ENCODE data around the gene BARHL1. TPM values are rescaled to one million over a fixed set of nuclear protein-coding genes. Genes with fewer than 3 reads are reported as not detected.

BARHL1 gene
- polyA plus RNA-seq, 1 experiment: not detected

DNA sequence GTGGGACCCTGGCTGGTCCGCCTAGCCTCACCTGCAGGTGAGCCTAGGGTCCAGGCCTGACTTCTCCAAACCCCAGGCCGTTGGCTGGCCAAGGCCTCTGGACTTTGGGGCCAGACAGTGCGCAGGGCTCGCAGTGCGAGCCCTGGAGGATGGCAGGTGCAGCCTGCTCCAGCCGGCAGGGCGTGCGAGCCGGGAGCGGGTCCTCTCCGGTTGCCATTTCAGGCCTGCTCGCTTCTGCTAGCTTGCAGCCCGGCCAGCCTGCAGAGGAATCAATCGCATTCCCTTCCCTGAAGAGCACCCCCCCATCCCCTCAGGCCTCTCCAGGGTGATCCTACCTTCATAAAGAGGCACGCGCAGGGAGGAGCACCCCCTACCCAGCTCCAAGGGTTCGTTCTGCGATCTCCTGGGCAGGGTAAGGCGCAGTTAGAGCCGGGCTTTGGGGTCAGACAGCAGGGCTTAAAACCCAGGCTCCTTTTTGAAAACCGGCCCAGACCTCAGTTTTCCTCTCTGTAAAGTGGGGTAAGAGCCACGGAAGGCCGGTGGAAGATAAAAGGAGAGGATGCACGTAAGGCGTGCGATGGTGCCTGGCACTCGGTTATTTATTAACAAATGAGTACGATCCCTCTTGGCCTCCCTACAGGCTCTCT lies 6.2 kb downstream of the BARHL1 start:
- H3K9me3 ChIP-seq (ENCODE audit: control insufficient read depth, insufficient read depth, low read length): no peaks in the 10 kb centered on the region; the same call in 1 of the 2 replicates
- DNase-seq (ENCODE audit: low read depth, low spot score): no peak
- no peak overlapping the region for H3K4me3 ChIP-seq (ENCODE audit: low read depth, low read length)
- H3K27me3 ChIP-seq (ENCODE audit: control insufficient read depth, insufficient read depth, low read length): peaks cover 80% of the 10 kb centered on the region
- no peak for TF ChIP-seq CTCF (IDR thresholded peaks at IDR 0.05; ENCODE audit: low read depth, low read length)
- ChIA-PET POLR2A (no interaction called here), CTCF (no interaction called here)
- no peak overlapping the region for H3K27ac ChIP-seq (ENCODE audit: low read depth, low read length)

DNA sequence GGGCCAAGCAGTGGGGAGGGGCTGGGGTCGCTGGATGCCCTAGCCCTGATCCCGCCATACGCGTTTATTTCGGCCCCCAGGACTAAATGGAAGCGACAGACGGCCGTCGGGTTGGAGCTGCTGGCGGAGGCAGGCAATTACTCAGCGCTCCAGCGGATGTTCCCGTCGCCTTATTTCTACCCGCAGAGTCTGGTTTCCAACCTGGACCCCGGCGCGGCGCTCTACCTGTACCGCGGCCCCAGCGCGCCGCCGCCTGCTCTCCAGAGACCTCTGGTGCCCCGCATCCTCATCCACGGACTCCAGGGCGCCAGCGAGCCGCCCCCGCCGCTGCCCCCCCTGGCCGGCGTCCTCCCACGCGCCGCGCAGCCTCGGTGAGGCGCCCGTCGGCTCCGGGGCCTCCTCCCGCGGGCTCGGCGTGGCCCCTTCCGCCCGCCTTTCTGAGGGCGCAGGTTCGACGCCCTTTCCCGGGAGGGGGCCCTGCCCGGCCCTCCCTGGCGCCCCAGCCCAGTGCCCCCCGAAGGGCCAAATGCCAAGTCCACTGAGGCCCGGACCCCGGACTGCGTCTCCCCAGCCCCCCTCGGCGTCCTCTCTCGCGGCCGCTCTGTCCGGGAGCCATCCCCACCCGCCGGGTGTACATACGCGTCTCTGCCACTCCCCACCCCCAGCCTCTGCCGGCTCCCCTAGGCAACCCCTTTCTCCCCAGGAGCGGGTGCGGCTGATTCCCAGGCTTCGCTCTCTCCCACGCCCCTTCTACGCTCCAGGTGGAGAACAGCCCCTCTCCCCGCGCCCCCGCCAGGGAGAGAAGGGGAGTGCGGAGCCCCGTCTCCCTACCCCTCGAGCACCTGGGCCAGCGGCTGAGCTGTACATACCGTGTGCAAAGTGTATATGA lies 7.0 kb downstream of the BARHL1 start:
- no peaks in the 10 kb centered on the region; the same call in 1 of the 2 replicates for H3K9me3 ChIP-seq (ENCODE audit: control insufficient read depth, insufficient read depth, low read length)
- no peak for TF ChIP-seq CTCF (IDR thresholded peaks at IDR 0.05; ENCODE audit: low read depth, low read length)
- no peak for DNase-seq (ENCODE audit: low read depth, low spot score)
- no peak overlapping the region for H3K4me3 ChIP-seq (ENCODE audit: low read depth, low read length)
- POLR2A ChIA-PET: no interaction called here
- peaks cover 76% of the 10 kb centered on the region for H3K27me3 ChIP-seq (ENCODE audit: control insufficient read depth, insufficient read depth, low read length)
- CTCF ChIA-PET: no interaction called here
- H3K27ac ChIP-seq (ENCODE audit: low read depth, low read length): no peak overlapping the region

- ChIA-PET CTCF (no interaction called here), POLR2A (no interaction called here)
- TF ChIP-seq CTCF (IDR thresholded peaks at IDR 0.05; ENCODE audit: low read depth, low read length): no peak
- no peak overlapping the region for H3K4me3 ChIP-seq (ENCODE audit: low read depth, low read length)
- H3K27me3 ChIP-seq (ENCODE audit: control insufficient read depth, insufficient read depth, low read length): peaks cover 70% of the 10 kb centered on the region
- no peaks in the 10 kb centered on the region; the same call in 1 of the 2 replicates for H3K9me3 ChIP-seq (ENCODE audit: control insufficient read depth, insufficient read depth, low read length)
- no peak overlapping the region for H3K27ac ChIP-seq (ENCODE audit: low read depth, low read length)
- no peak for DNase-seq (ENCODE audit: low read depth, low spot score)
These were observed 7.6 kb downstream of the BARHL1 start for GRCh38 chr9:132590037-132590317.

- CTCF ChIA-PET: no interaction called here
- no peak for TF ChIP-seq CTCF (IDR thresholded peaks at IDR 0.05; ENCODE audit: low read depth, low read length)
- POLR2A ChIA-PET: no interaction called here
These were observed 8.1 kb downstream of the BARHL1 start for GRCh38 chr9:132590318-132591182.

More at GRCh38 chr9:132590318-132591182, 8.1 kb downstream of the BARHL1 start:
- H3K27ac ChIP-seq (ENCODE audit: low read depth, low read length): no peak overlapping the region
- H3K9me3 ChIP-seq (ENCODE audit: control insufficient read depth, insufficient read depth, low read length): no peaks in the 10 kb centered on the region; the same call in 1 of the 2 replicates
- DNase-seq (ENCODE audit: low read depth, low spot score): no peak
- peaks cover 64% of the 10 kb centered on the region for H3K27me3 ChIP-seq (ENCODE audit: control insufficient read depth, insufficient read depth, low read length)
- H3K4me3 ChIP-seq (ENCODE audit: low read depth, low read length): no peak overlapping the region

Data from AG04450 (cell line).